ENCODE data around the gene ZNHIT1. TPM values are rescaled to one million over a fixed set of nuclear protein-coding genes. Genes with fewer than 3 reads are reported as not detected.
A peak's percentile ranks its signal among the peaks of the same experiment; 100 is the strongest.

ZNHIT1 gene
- polyA plus RNA-seq (ENCODE audit: low read depth in 6 of 6), result 10 to 100 TPM; 43.9 to 67.5 (median 52.4) TPM

- Mint-ChIP-seq H3K9me3 (no peaks in the 10 kb centered on the region), H3K4me3 (peak within 1 kb of the TSS; percentile 94 to 98 (median 96)), H3K27me3 (no peaks in the 10 kb centered on the region), H3K27ac (peak within 1 kb of the TSS; percentile 88 to 96 (median 93)), H3K36me3 (peaks cover 0 to 8% of the 10 kb centered on the region in 2 donors), H3K4me1 (peaks cover 36 to 45% (median 45%) of the 10 kb centered on the region in 3 donors)
- ATAC-seq (ENCODE audit: low read depth in 2 of 2) (peak; percentile 86), DNase-seq (peak; percentile 92)
Observed at GRCh38 chr7:101217388-101218235, at the start of gene ZNHIT1, which contains the start of gene PLOD3. Gene ZNHIT1 (plus strand): TSS chr7:101218165. CDS start chr7:101218196, 31 bp downstream. Gene PLOD3 (minus strand): TSS chr7:101217581. CDS start chr7:101217274, 307 bp downstream.

- H3K27ac Mint-ChIP-seq, result peak overlapping the region in 2 of 6 donors; percentile 74 to 93
- peaks cover 53 to 71% (median 69%) of the 10 kb centered on the region in 3 donors for H3K4me1 Mint-ChIP-seq
- no peak for ATAC-seq (ENCODE audit: low read depth in 2 of 2)
- H3K9me3 Mint-ChIP-seq, result peaks cover 0 to 10% (median 3%) of the 10 kb centered on the region in 7 donors
- H3K27me3 Mint-ChIP-seq, result peaks cover 62 to 94% (median 80%) of the 10 kb centered on the region in 3 donors
- peaks cover 0 to 43% of the 10 kb centered on the region in 2 donors for H3K36me3 Mint-ChIP-seq
- H3K4me3 Mint-ChIP-seq, result peak overlapping the region in 4 of 8 donors; percentile 19 to 76 (median 48)
- no peak for DNase-seq
Observed at GRCh38 chr7:101168412-101169049, 49.4 kb upstream of the ZNHIT1 start.

GRCh38 chr7:101169110-101169837 lies 48.7 kb upstream of the ZNHIT1 start:
- ATAC-seq (ENCODE audit: low read depth in 2 of 2), result no peak
- Mint-ChIP-seq H3K4me1 (peaks cover 58 to 77% (median 75%) of the 10 kb centered on the region in 3 donors), H3K9me3 (peaks cover 0 to 10% (median 7%) of the 10 kb centered on the region in 7 donors), H3K27ac (peak overlapping the region in 4 of 6 donors; percentile 74 to 89 (median 82)), H3K4me3 (peak overlapping the region in 5 of 8 donors; percentile 28 to 76 (median 60)), H3K36me3 (peaks cover 0 to 49% of the 10 kb centered on the region in 2 donors), H3K27me3 (peaks cover 68 to 99% (median 87%) of the 10 kb centered on the region in 3 donors)
- no peak for DNase-seq

- peaks cover 59 to 76% (median 74%) of the 10 kb centered on the region in 3 donors for H3K4me1 Mint-ChIP-seq
Observed at GRCh38 chr7:101169838-101170551, 48.0 kb upstream of the ZNHIT1 start.

GRCh38 chr7:101170617-101171441 lies 47.1 kb upstream of the ZNHIT1 start:
- peaks cover 53 to 67% (median 67%) of the 10 kb centered on the region in 3 donors for H3K4me1 Mint-ChIP-seq
- peaks cover 0 to 8% (median 5%) of the 10 kb centered on the region in 7 donors for H3K9me3 Mint-ChIP-seq
- peak overlapping the region in 5 of 6 donors; percentile 36 to 95 (median 62) for H3K27ac Mint-ChIP-seq
- no peak for DNase-seq
- peaks cover 70 to 99% (median 95%) of the 10 kb centered on the region in 3 donors for H3K27me3 Mint-ChIP-seq
- peak overlapping the region in 5 of 8 donors; percentile 43 to 78 (median 60) for H3K4me3 Mint-ChIP-seq
- ATAC-seq (ENCODE audit: low read depth in 2 of 2), result no peak
- peaks cover 0 to 45% of the 10 kb centered on the region in 2 donors for H3K36me3 Mint-ChIP-seq

More at GRCh38 chr7:101169838-101170551, 48.0 kb upstream of the ZNHIT1 start:
- peak overlapping the region in 4 of 6 donors; percentile 13 to 79 (median 68) for H3K27ac Mint-ChIP-seq
- peaks cover 0 to 10% (median 7%) of the 10 kb centered on the region in 7 donors for H3K9me3 Mint-ChIP-seq
- H3K36me3 Mint-ChIP-seq, result peaks cover 0 to 51% of the 10 kb centered on the region in 2 donors
- H3K4me3 Mint-ChIP-seq, result peak overlapping the region in 5 of 8 donors; percentile 28 to 69 (median 60)
- H3K27me3 Mint-ChIP-seq, result peaks cover 70 to 99% (median 95%) of the 10 kb centered on the region in 3 donors
- ATAC-seq (ENCODE audit: low read depth in 2 of 2), result peak; percentile 39 to 52
- peak; percentile 73 for DNase-seq

- peaks cover 47 to 62% (median 61%) of the 10 kb centered on the region in 3 donors for H3K4me1 Mint-ChIP-seq
Observed at GRCh38 chr7:101171442-101171837, 46.5 kb upstream of the ZNHIT1 start.

GRCh38 chr7:101172005-101172853 lies 45.7 kb upstream of the ZNHIT1 start:
- ATAC-seq (ENCODE audit: low read depth in 2 of 2) (peak; percentile 72 to 84), DNase-seq (peak; percentile 59)
- Mint-ChIP-seq H3K4me3 (peak overlapping the region in 6 of 8 donors; percentile 60 to 81 (median 66)), H3K4me1 (peaks cover 43 to 56% (median 53%) of the 10 kb centered on the region in 3 donors), H3K9me3 (peaks cover 0 to 11% (median 4%) of the 10 kb centered on the region in 7 donors), H3K27me3 (peaks cover 77 to 100% (median 95%) of the 10 kb centered on the region in 3 donors), H3K36me3 (peaks cover 0 to 42% of the 10 kb centered on the region in 2 donors), H3K27ac (peak overlapping the region in 4 of 6 donors; percentile 49 to 95 (median 82))

More at GRCh38 chr7:101171442-101171837, 46.5 kb upstream of the ZNHIT1 start:
- no peak for DNase-seq
- peak overlapping the region in 5 of 6 donors; percentile 36 to 95 (median 62) for H3K27ac Mint-ChIP-seq
- no peak for ATAC-seq (ENCODE audit: low read depth in 2 of 2)
- peaks cover 0 to 11% (median 4%) of the 10 kb centered on the region in 7 donors for H3K9me3 Mint-ChIP-seq
- peaks cover 73 to 99% (median 95%) of the 10 kb centered on the region in 3 donors for H3K27me3 Mint-ChIP-seq
- peak overlapping the region in 5 of 8 donors; percentile 32 to 64 (median 60) for H3K4me3 Mint-ChIP-seq
- H3K36me3 Mint-ChIP-seq, result peaks cover 0 to 42% of the 10 kb centered on the region in 2 donors

GRCh38 chr7:101172854-101173751 lies 44.9 kb upstream of the ZNHIT1 start:
- Mint-ChIP-seq H3K4me3 (peak overlapping the region in 5 of 8 donors; percentile 33 to 81 (median 53)), H3K36me3 (peaks cover 0 to 42% of the 10 kb centered on the region in 2 donors), H3K27ac (peak overlapping the region in 2 of 6 donors; percentile 76 to 89), H3K4me1 (peaks cover 42 to 53% (median 47%) of the 10 kb centered on the region in 3 donors), H3K27me3 (peaks cover 77 to 100% (median 95%) of the 10 kb centered on the region in 3 donors), H3K9me3 (peaks cover 0 to 11% (median 4%) of the 10 kb centered on the region in 7 donors)
- DNase-seq (no peak), ATAC-seq (ENCODE audit: low read depth in 2 of 2) (no peak)

GRCh38 chr7:101173752-101174244 lies 44.2 kb upstream of the ZNHIT1 start:
- Mint-ChIP-seq H3K9me3 (peaks cover 0 to 11% (median 4%) of the 10 kb centered on the region in 7 donors), H3K27me3 (peaks cover 75 to 100% (median 89%) of the 10 kb centered on the region in 3 donors), H3K4me3 (peak overlapping the region in 7 of 8 donors; percentile 48 to 86 (median 66)), H3K4me1 (peaks cover 36 to 50% (median 48%) of the 10 kb centered on the region in 3 donors), H3K36me3 (peaks cover 0 to 36% of the 10 kb centered on the region in 2 donors), H3K27ac (peak overlapping the region in 3 of 6 donors; percentile 28 to 97 (median 62))
- DNase-seq (no peak), ATAC-seq (ENCODE audit: low read depth in 2 of 2) (peak; percentile 22 to 23)
